GM12878 (cell line): ENCODE data around the gene TEX10. TPM values are rescaled to one million over a fixed set of nuclear protein-coding genes. Genes with fewer than 3 reads are reported as not detected.

Experiments
- BACH1 ChIP-seq: fragments of 450-650 bp; IDR thresholded peaks from 2 replicates; pipeline ENCODE4 v1.6.1; 2017; ENCODE audit warnings: mild to moderate bottlenecking, borderline replicate concordance
- BRCA1 ChIP-seq: IDR thresholded peaks from 2 replicates; pipeline ENCODE4 v1.6.1; 2011; ENCODE audit warnings: low read depth, low read length, improper control_type of control experiment
- ESRRA ChIP-seq: IDR thresholded peaks from 2 replicates; pipeline ENCODE4 v1.6.1; 2012; ENCODE audit warnings: mild to moderate bottlenecking, low read length, improper control_type of control experiment
- IKZF2 ChIP-seq, 2 experiments: fragments of 450-650 bp; IDR thresholded peaks; 2 replicates each; pipeline ENCODE4 v1.6.1; 2017; ENCODE audit warnings: mild to moderate bottlenecking in 2 of 2, moderate library complexity in 2 of 2
- IRF5 ChIP-seq: fragments of 450-650 bp; IDR thresholded peaks from 2 replicates; pipeline ENCODE4 v1.6.1; 2017; ENCODE audit warnings: borderline replicate concordance
- JUNB ChIP-seq: IDR thresholded peaks from 2 replicates; pipeline ENCODE4 v1.6.1; 2016; ENCODE audit warnings: antibody characterized with exemption, mild to moderate bottlenecking
- MEF2A ChIP-seq: IDR thresholded peaks from 2 replicates; pipeline ENCODE4 v1.6.1; 2011; ENCODE audit warnings: low read depth, mild to moderate bottlenecking, low read length, moderate library complexity; ENCODE audit not compliant: insufficient read depth
- MXI1 ChIP-seq: fragments of 150-350 bp; IDR thresholded peaks from 2 replicates; pipeline ENCODE4 v1.6.1; 2011; ENCODE audit warnings: low read depth, mild to moderate bottlenecking, inconsistent platforms, low read length, improper control_type of control experiment
- MYB ChIP-seq: fragments of 150-350 bp; IDR thresholded peaks from 2 replicates; pipeline ENCODE4 v1.6.1; 2014; ENCODE audit warnings: mild to moderate bottlenecking, low read depth, low read length, borderline replicate concordance
- NFIC ChIP-seq: IDR thresholded peaks from 2 replicates; pipeline ENCODE4 v1.6.1; 2012; ENCODE audit warnings: low read depth, mild to moderate bottlenecking, inconsistent platforms, low read length, moderate library complexity
- PAX8 ChIP-seq: fragments of 450-650 bp; IDR thresholded peaks from 2 replicates; pipeline ENCODE4 v1.6.1; 2017; ENCODE audit warnings: mild to moderate bottlenecking, moderate library complexity
- PML ChIP-seq: IDR thresholded peaks from 2 replicates; pipeline ENCODE4 v1.6.1; 2012; ENCODE audit warnings: low read length, inconsistent platforms
- POLR2AphosphoS2 ChIP-seq: IDR thresholded peaks from 2 replicates; pipeline ENCODE4 v1.6.1; 2011; ENCODE audit warnings: low read depth, mild to moderate bottlenecking, low read length, improper control_type of control experiment, moderate library complexity
- POLR2AphosphoS5 ChIP-seq: IDR thresholded peaks from 2 replicates; pipeline ENCODE4 v1.6.1; 2011; ENCODE audit warnings: mild to moderate bottlenecking, low read length, inconsistent platforms
- SMC3 ChIP-seq: IDR thresholded peaks from 2 replicates; pipeline ENCODE4 v1.6.1; 2011; ENCODE audit warnings: low read length, improper control_type of control experiment, borderline replicate concordance
- SP1 ChIP-seq: IDR thresholded peaks from one replicate; pipeline ENCODE4 v1.6.1; 2011; ENCODE audit warnings: low read depth, low read length
- SRF ChIP-seq, 2 experiments: IDR thresholded peaks; 2 replicates each; pipeline ENCODE4 v1.6.1; 2011; ENCODE audit warnings: low read depth in 2 of 2, low read length in 2 of 2, mild to moderate bottlenecking in 1 of 2, moderate library complexity in 1 of 2
- STAT1 ChIP-seq: fragments of 450-650 bp; conservative IDR thresholded peaks from 2 replicates; pipeline ENCODE4 v1.6.1; 2014; ENCODE audit warnings: antibody characterized with exemption, mild to moderate bottlenecking
- SUPT20H ChIP-seq: IDR thresholded peaks from 2 replicates; pipeline ENCODE4 v1.6.1; 2011; ENCODE audit warnings: low read depth, mild to moderate bottlenecking, low read length, moderate library complexity, borderline replicate concordance; ENCODE audit not compliant: control insufficient read depth
- WRNIP1 ChIP-seq: IDR thresholded peaks from 2 replicates; pipeline ENCODE4 v1.6.1; 2011; ENCODE audit warnings: low read depth, low read length, improper control_type of control experiment, borderline replicate concordance
- ZBTB40 ChIP-seq: fragments of 450-650 bp; IDR thresholded peaks from 2 replicates; pipeline ENCODE4 v1.6.1; 2016; ENCODE audit warnings: mild to moderate bottlenecking, moderate library complexity, borderline replicate concordance
- ZNF24 ChIP-seq: fragments of 450-650 bp; IDR thresholded peaks from 2 replicates; pipeline ENCODE4 v1.6.1; 2017; ENCODE audit warnings: antibody characterized with exemption, mild to moderate bottlenecking
- ZSCAN29 ChIP-seq: fragments of 450-650 bp; IDR thresholded peaks from 2 replicates; pipeline ENCODE4 v1.6.1; 2017; ENCODE audit warnings: mild to moderate bottlenecking, moderate library complexity
- polyA plus RNA-seq, 11 experiments: library from polyadenylated mRNA; depleted of rRNA in 4 of 11; unstranded in 6 of 11; stranded (reverse) in 5 of 11; fragments of >200 nt; fragmentation: Nextera tagmentation in 4 of 11; fragmentation: Illumina TruSeq in 1 of 11; extraction: Ambion mirVana in 4 of 11; extraction: Trizol in 1 of 11; gene quantifications; 1 replicate in 1 of 11; 2 replicates in 10 of 11; pipeline versions ENCODE4 v1.2.1 to v1.2.3, GENCODE V29; 2011 to 2016; ENCODE audit warnings: inconsistent platforms in 2 of 11, missing spikeins in 2 of 11, low read depth in 1 of 11
- total RNA-seq, 4 experiments: library from RNA; depleted of rRNA in 3 of 4; stranded (reverse); fragments of >200 nt in 3 of 4; fragmentation: Illumina TruSeq in 1 of 4; extraction: Trizol in 1 of 4; gene quantifications; 2 replicates each; pipeline versions ENCODE4 v1.2.1 to v1.2.3, GENCODE V29; 2013 to 2021
- TF ChIP-seq, protein P1 (sequence below), 3 experiments: IDR thresholded peaks in 2 of 3; conservative IDR thresholded peaks in 1 of 3; 2 replicates each; pipeline ENCODE4 v1.5.1; 2011; ENCODE audit warnings: low read depth in 3 of 3, low read length in 3 of 3, mild to moderate bottlenecking in 3 of 3, control low read depth in 2 of 3, moderate library complexity in 2 of 3, inconsistent platforms in 1 of 3, mixed read lengths in 1 of 3; ENCODE audit not compliant: control insufficient read depth in 2 of 3, insufficient read depth in 1 of 3; ENCODE audit errors: extremely low read depth in 1 of 3

The TEX10 gene
- total and polyA plus RNA-seq, 10 of the 15 experiments (the other 5 are each of a cell fraction or from before 2014, with no cell fraction given): 17.4 to 46.6 (median 36.2) TPM

DNA sequence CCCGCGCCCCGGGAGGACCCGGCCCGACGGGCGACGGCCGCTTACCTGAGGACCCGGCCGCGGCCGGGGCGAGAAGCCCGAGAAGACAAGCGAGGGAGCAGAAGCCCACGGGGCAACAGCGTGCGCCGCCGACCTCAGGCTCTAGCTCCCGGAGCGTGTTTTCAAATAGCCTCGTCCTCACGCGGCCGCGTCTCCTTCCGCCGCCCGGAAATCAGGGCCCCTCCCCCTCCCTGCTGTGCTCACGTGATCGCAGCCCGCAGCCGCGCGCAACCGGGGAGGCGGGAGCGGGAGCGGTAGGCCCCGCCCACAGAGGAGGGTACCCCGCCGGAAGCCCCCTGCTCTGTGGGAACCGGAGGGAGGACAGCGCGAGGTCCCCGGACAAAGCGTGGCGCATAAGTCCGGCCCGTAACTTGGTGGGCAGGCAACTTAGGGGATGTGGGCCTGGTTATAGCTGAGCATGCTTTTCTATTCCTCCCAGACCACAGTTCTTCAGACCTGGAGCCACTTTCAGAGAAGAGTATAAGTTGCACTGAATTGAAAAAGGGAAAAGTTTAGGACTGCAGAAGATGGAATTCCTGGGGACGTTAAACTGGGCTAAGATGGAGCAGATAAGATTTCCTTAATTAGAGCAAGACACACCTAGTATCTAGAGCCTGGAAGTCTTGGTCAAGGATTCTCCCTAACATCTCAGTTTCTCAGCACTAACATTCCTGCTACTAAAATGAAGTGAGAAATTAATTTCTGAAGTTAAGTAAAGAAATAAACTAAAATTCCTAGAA lies at the start of gene TEX10 (continued):
- TF ChIP-seq, protein P1, sequence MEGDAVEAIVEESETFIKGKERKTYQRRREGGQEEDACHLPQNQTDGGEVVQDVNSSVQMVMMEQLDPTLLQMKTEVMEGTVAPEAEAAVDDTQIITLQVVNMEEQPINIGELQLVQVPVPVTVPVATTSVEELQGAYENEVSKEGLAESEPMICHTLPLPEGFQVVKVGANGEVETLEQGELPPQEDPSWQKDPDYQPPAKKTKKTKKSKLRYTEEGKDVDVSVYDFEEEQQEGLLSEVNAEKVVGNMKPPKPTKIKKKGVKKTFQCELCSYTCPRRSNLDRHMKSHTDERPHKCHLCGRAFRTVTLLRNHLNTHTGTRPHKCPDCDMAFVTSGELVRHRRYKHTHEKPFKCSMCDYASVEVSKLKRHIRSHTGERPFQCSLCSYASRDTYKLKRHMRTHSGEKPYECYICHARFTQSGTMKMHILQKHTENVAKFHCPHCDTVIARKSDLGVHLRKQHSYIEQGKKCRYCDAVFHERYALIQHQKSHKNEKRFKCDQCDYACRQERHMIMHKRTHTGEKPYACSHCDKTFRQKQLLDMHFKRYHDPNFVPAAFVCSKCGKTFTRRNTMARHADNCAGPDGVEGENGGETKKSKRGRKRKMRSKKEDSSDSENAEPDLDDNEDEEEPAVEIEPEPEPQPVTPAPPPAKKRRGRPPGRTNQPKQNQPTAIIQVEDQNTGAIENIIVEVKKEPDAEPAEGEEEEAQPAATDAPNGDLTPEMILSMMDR (IDR thresholded peaks at IDR 0.05 in 2 of 3, conservative IDR thresholded peaks at IDR 0.05 in 1 of 3; ENCODE audit: control insufficient read depth in 2 of 3, extremely low read depth in 1 of 3, insufficient read depth in 1 of 3, low read depth in 3 of 3, low read length in 3 of 3): no peak
- no peak for TF ChIP-seq SRF (IDR thresholded peaks at IDR 0.05; ENCODE audit: low read depth in 2 of 2, low read length in 2 of 2)
- no peak for TF ChIP-seq BRCA1
- no peak for TF ChIP-seq MYB
- TF ChIP-seq IRF5: no peak
- no peak for TF ChIP-seq WRNIP1
- TF ChIP-seq SP1: peak; percentile 60
- 0 out of 2 replicates have a peak, but pooled peaks have one; percentile 10 for TF ChIP-seq ESRRA
- no peak for TF ChIP-seq STAT1
- TF ChIP-seq MXI1: peak; percentile 81
- no peak for TF ChIP-seq NFIC
- TF ChIP-seq BACH1: 0 out of 2 replicates have a peak, but pooled peaks have one; percentile 58
- TF ChIP-seq ZBTB40: peak; percentile 76
- TF ChIP-seq SUPT20H: no peak
- TF ChIP-seq ZSCAN29: no peak
- no peak for TF ChIP-seq ZNF24
- TF ChIP-seq POLR2AphosphoS5: peak; percentile 80
- TF ChIP-seq PAX8: no peak
- no peak for TF ChIP-seq SMC3
- peak; percentile 89 for TF ChIP-seq PML
- TF ChIP-seq IKZF2 (IDR thresholded peaks at IDR 0.05): 0 out of 4 replicates have a peak, but pooled peaks have one; percentile 7 to 31
- 0 out of 2 replicates have a peak, but pooled peaks have one; percentile 15 for TF ChIP-seq MEF2A
- 0 out of 2 replicates have a peak, but pooled peaks have one; percentile 23 for TF ChIP-seq POLR2AphosphoS2
- no peak for TF ChIP-seq JUNB
